Measurements from ENCODE around the gene CHRNE. TPM values are rescaled to one million over a fixed set of nuclear protein-coding genes. Genes with fewer than 3 reads are reported as not detected.

CHRNE gene
- total RNA-seq, 1 donor from 2014 or later = 1.0 TPM

DNA sequence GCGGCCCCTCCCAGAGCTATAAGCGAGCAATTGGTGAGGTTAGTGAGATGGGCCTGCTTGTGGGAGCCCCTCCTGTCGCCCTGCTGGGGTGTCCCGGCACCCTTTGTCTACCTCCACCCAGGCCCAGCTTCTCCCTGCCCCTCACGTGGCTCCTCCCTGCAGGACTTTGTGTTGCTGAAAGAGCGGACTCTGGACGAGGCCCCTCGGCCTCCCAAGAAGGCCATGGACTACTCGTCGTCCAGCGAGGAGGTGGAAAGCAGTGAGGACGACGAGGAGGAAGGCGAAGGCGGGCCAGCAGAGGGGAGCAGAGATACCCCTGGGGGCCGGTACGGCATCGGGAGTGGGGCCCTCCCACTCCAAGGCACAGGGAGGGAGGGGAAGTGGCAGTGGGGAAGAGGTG lies 9.6 kb downstream of the CHRNE start:
- TF ChIP-seq, protein P1, sequence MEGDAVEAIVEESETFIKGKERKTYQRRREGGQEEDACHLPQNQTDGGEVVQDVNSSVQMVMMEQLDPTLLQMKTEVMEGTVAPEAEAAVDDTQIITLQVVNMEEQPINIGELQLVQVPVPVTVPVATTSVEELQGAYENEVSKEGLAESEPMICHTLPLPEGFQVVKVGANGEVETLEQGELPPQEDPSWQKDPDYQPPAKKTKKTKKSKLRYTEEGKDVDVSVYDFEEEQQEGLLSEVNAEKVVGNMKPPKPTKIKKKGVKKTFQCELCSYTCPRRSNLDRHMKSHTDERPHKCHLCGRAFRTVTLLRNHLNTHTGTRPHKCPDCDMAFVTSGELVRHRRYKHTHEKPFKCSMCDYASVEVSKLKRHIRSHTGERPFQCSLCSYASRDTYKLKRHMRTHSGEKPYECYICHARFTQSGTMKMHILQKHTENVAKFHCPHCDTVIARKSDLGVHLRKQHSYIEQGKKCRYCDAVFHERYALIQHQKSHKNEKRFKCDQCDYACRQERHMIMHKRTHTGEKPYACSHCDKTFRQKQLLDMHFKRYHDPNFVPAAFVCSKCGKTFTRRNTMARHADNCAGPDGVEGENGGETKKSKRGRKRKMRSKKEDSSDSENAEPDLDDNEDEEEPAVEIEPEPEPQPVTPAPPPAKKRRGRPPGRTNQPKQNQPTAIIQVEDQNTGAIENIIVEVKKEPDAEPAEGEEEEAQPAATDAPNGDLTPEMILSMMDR (conservative IDR thresholded peaks at IDR 0.05; ENCODE audit: low read depth, low read length) = no peak
- DNase-seq (ENCODE audit: low read depth) = no peak
- H3K4me3 ChIP-seq (ENCODE audit: low read depth, low read length) = no peak overlapping the region

DNA sequence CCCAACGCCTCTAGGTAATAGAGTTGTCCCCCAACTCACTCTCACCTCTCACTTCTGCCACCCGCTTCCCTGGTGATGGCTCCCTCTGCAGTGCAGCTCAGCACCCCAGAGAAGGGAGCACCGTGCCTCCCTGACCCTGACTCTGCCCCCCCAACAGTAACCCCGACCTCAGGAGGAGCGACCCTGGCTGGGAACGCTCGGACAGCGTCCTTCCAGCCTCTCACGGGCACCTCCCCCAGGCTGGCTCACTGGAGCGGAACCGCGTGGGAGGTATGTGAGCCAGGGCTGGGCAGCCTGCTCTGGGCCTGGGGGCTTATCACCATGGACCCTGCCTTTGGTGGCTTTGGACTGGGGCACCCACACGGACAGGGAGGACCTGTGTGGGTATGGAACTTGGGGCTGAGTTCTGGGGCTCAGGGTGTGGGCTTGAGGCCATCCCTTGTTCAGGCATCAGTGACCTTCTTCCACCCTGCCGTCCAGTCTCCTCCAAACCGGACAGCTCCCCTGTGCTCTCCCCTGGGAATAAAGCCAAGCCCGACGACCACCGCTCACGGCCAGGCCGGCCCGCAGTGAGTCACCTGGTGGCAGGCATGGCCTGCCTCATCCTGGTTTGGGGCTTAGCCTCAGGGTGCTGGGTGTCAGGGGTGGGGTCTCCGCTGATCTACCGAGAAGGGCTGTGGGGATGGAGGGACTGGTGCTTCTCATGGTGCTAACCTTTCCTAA lies 10.2 kb downstream of the CHRNE start:
- TF ChIP-seq, protein P1 (conservative IDR thresholded peaks at IDR 0.05; ENCODE audit: low read depth, low read length) = no peak
- H3K4me3 ChIP-seq (ENCODE audit: low read depth, low read length) = no peak overlapping the region
- no peak for DNase-seq (ENCODE audit: low read depth)

DNA sequence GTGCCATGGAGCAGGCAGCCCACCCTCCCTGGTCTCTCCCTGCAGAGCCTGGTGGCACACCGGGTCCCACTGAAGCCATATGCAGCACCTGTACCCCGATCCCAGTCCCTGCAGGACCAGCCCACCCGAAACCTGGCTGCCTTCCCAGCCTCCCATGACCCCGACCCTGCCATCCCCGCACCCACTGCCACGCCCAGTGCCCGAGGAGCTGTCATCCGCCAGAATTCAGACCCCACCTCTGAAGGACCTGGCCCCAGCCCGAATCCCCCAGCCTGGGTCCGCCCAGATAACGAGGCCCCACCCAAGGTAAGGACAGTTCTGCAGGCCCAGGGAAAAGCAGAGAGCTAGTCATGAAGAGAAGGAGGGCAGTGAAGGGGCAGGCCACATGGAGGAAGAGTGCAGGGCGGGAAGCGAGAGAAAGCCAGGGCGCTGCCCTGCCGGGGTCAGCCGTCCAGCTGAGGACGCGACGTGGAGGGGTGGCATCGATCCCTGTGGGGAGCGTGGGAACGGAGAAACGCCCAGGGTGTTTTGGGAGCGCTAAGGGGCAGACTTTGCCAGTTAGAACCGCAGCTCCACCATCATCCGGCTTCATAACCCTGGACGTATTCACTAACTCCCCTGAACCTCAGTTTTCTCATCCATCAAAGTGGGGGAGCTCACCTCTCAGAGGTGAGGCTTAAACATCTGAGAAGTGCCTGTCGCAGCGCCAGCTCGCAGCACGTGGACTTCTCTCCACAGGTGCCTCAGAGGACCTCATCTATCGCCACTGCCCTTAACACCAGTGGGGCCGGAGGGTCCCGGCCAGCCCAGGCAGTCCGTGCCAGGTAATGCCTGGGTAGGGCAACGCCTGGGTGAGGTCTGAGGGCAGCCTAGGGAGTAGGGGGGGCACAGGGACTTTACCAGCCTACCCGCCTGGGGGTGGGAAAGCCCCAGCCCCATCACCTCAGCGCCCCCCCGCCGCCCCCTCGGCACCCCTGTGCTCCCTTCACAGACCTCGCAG lies 11.2 kb downstream of the CHRNE start:
- H3K4me3 ChIP-seq (ENCODE audit: low read depth, low read length) = no peak overlapping the region
- no peak for DNase-seq (ENCODE audit: low read depth)
- TF ChIP-seq, protein P1 (conservative IDR thresholded peaks at IDR 0.05; ENCODE audit: low read depth, low read length) = no peak

DNA sequence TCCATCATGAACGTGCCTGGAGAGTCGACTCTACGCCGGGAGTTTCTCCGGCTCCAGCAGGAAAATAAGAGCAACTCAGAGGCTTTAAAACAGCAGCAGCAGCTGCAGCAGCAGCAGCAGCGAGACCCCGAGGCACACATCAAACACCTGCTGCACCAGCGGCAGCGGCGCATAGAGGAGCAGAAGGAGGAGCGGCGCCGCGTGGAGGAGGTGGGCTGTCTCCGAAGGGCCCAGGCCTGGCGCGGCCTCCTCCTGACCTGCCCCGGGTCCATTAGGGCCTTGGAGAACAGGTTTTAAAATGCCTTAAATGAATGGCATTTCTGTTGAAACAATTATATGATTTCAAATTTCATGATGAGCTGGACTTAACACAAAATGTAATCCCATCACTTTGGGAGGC lies 15.3 kb downstream of the CHRNE start:
- H3K4me3 ChIP-seq (ENCODE audit: low read depth, low read length) = no peak overlapping the region
- TF ChIP-seq, protein P1 (conservative IDR thresholded peaks at IDR 0.05; ENCODE audit: low read depth, low read length) = no peak
- DNase-seq (ENCODE audit: low read depth) = no peak

DNA sequence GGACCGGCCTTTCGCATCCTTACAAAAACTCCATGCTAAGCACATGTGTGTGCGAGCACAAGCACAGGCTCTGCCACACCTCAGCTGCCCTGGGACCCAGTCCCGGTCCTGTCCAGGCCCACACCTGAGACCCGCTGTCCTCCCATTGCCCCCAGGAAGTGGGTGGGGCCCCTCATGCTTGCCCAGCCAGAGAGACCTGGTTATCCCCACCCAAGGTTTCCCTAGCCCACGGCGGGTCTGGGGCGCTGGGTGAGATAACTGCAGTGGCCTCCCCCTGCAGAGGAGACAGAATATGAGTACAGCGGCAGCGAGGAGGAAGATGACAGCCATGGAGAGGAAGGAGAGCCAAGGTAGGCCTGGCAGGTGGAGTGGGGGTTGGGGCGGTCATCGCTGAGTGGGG lies 16.1 kb downstream of the CHRNE start:
- DNase-seq (ENCODE audit: low read depth) = no peak
- H3K4me3 ChIP-seq (ENCODE audit: low read depth, low read length) = no peak overlapping the region
- TF ChIP-seq, protein P1 (conservative IDR thresholded peaks at IDR 0.05; ENCODE audit: low read depth, low read length) = no peak

DNA sequence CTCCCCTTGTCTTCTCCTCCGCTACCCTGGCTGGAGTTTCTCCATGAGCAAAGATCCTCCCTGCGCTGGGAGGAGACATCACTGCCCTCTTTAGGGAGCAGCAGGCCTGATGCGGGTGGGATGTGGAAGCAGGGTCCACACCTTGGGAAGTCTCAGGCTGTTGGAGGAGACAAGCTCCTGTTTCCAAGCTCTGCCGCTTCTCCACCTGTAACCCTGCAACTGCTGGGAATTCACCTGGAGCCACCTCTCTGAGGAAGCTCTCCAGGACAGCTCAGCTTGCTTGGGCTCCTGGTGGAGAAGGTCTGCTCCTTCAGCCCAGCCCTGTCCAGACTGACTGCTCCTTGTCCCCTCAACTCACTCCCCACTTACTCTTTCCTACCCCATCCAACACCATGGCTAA lies 18.4 kb downstream of the CHRNE start:
- TF ChIP-seq, protein P1 (conservative IDR thresholded peaks at IDR 0.05; ENCODE audit: low read depth, low read length) = no peak
- no peak overlapping the region for H3K4me3 ChIP-seq (ENCODE audit: low read depth, low read length)
- no peak for DNase-seq (ENCODE audit: low read depth)

All from epithelial cell of proximal tubule (primary cell).